Astrocyte (in vitro differentiated cells and primary cell): ENCODE results near the gene ITGA3. TPM values are rescaled to one million over a fixed set of nuclear protein-coding genes. Genes with fewer than 3 reads are reported as not detected.

ENCODE experiments used
- DNase-seq: peaks from one replicate; pipeline ENCODE4 v3.0.0-alpha.2; 2010; ENCODE audit warnings: low read depth
- FAIRE-seq: peaks from 2 replicates; lab custom pipeline; 2011; peaks lifted over from hg19 to GRCh38; lab: Jason Lieb, UNC
- H2AFZ ChIP-seq: 2 replicates; pipeline ENCODE4 v1.6.0; 2012; ENCODE audit warnings: low read depth, low read length, inconsistent platforms
- H3K27ac ChIP-seq: 2 replicates; pipeline ENCODE4 v1.5.1; 2011; ENCODE audit warnings: low read depth, low read length, inconsistent platforms
- H3K27me3 ChIP-seq: 2 replicates; pipeline ENCODE4 v1.6.0; 2011; ENCODE audit warnings: low read length, inconsistent platforms; ENCODE audit not compliant: insufficient read depth
- H3K36me3 ChIP-seq: 2 replicates; pipeline ENCODE4 v1.5.1; 2011; ENCODE audit warnings: low read length, inconsistent platforms; ENCODE audit not compliant: insufficient read depth
- H3K4me1 ChIP-seq: 2 replicates; pipeline ENCODE4 v1.5.1; 2011; ENCODE audit warnings: low read length, inconsistent platforms; ENCODE audit not compliant: insufficient read depth
- H3K4me2 ChIP-seq: 2 replicates; pipeline ENCODE4 v1.6.0; 2012; ENCODE audit warnings: low read length, inconsistent platforms
- H3K4me3 ChIP-seq: 2 replicates; pipeline ENCODE4 v1.5.1; 2011; ENCODE audit warnings: low read depth, mild to moderate bottlenecking, low read length, inconsistent platforms; ENCODE audit not compliant: insufficient read depth
- H3K79me2 ChIP-seq: 2 replicates; pipeline ENCODE4 v1.6.0; 2012; ENCODE audit warnings: mild to moderate bottlenecking, low read length, inconsistent platforms; ENCODE audit not compliant: insufficient read depth
- H3K9ac ChIP-seq: 2 replicates; pipeline ENCODE4 v1.6.0; 2012; ENCODE audit warnings: mild to moderate bottlenecking, low read length, inconsistent platforms
- H3K9me3 ChIP-seq: 2 replicates; pipeline ENCODE4 v1.5.1; 2012; ENCODE audit warnings: low read depth, mild to moderate bottlenecking, low read length, inconsistent platforms; ENCODE audit not compliant: insufficient read depth
- H4K20me1 ChIP-seq: 2 replicates; pipeline ENCODE4 v1.6.0; 2012; ENCODE audit warnings: low read length, inconsistent platforms; ENCODE audit not compliant: insufficient read depth
- H3K27ac Mint-ChIP-seq: one replicate; pipeline ENCODE4 v1.8.0; 2021; ENCODE audit warnings: mild to moderate bottlenecking, mixed read lengths; ENCODE audit not compliant: unreplicated experiment
- H3K27me3 Mint-ChIP-seq: one replicate; pipeline ENCODE4 v1.8.0; 2021; ENCODE audit warnings: low read depth, mixed read lengths; ENCODE audit not compliant: unreplicated experiment
- H3K36me3 Mint-ChIP-seq: one replicate; pipeline ENCODE4 v1.8.0; 2021; ENCODE audit warnings: low read depth, mixed read lengths; ENCODE audit not compliant: unreplicated experiment
- H3K4me1 Mint-ChIP-seq: one replicate; pipeline ENCODE4 v1.8.0; 2021; ENCODE audit warnings: low read depth, mixed read lengths; ENCODE audit not compliant: unreplicated experiment
- H3K4me3 Mint-ChIP-seq: one replicate; pipeline ENCODE4 v1.8.0; 2021; ENCODE audit warnings: mild to moderate bottlenecking, moderate library complexity, mixed read lengths; ENCODE audit not compliant: unreplicated experiment
- H3K9me3 Mint-ChIP-seq: one replicate; pipeline ENCODE4 v1.8.0; 2021; ENCODE audit warnings: mild to moderate bottlenecking, mixed read lengths; ENCODE audit not compliant: unreplicated experiment
- CTCF ChIP-seq: IDR thresholded peaks from 2 replicates; pipeline ENCODE4 v1.5.1; 2011; ENCODE audit warnings: low read depth, mild to moderate bottlenecking, inconsistent platforms, low read length, moderate library complexity; ENCODE audit not compliant: insufficient read depth
- EZH2 ChIP-seq: IDR thresholded peaks from 2 replicates; pipeline ENCODE4 v1.6.1; 2012; ENCODE audit warnings: mild to moderate bottlenecking, low read length, inconsistent platforms; ENCODE audit not compliant: insufficient read depth
- total RNA-seq: library from RNA; stranded (reverse); gene quantifications from 2 replicates; pipeline ENCODE4 v1.2.1, GENCODE V29; 2021

Gene ITGA3
- total RNA-seq, 1 donor from 2014 or later = 319 TPM

GRCh38 chr17:50100921-50101345 lies 45.0 kb downstream of the ITGA3 start:
- no peak for DNase-seq
- Histone ChIP-seq H3K36me3 (no peaks in the 10 kb centered on the region), H3K27ac (no peak overlapping the region), H4K20me1 (peaks cover 36% of the 10 kb centered on the region), H3K9me3 (no peaks in the 10 kb centered on the region), H3K27me3 (no peaks in the 10 kb centered on the region), H3K79me2 (peaks cover 2% of the 10 kb centered on the region), H3K4me1 (peaks cover 15% of the 10 kb centered on the region), H2AFZ (no peak overlapping the region), H3K4me2 (no peak overlapping the region), H3K9ac (no peak overlapping the region), H3K4me3 (no peak overlapping the region)
- Mint-ChIP-seq H3K27me3 (peaks cover 3% of the 10 kb centered on the region), H3K4me3 (peak overlapping the region; percentile 6), H3K4me1 (peaks cover 14% of the 10 kb centered on the region), H3K36me3 (peaks cover 11% of the 10 kb centered on the region), H3K9me3 (no peaks in the 10 kb centered on the region), H3K27ac (peak overlapping the region; percentile 47)
- FAIRE-seq = peak; percentile 55
- TF ChIP-seq CTCF (no peak), EZH2 (no peak)

GRCh38 chr17:50101346-50102163 lies 45.6 kb downstream of the ITGA3 start:
- Histone ChIP-seq H3K79me2 (no peaks in the 10 kb centered on the region), H3K4me1 (peaks cover 14% of the 10 kb centered on the region), H3K9me3 (no peaks in the 10 kb centered on the region), H3K36me3 (no peaks in the 10 kb centered on the region), H4K20me1 (peaks cover 36% of the 10 kb centered on the region), H3K4me2 (no peak overlapping the region), H3K9ac (no peak overlapping the region), H2AFZ (no peak overlapping the region), H3K27ac (no peak overlapping the region), H3K27me3 (no peaks in the 10 kb centered on the region), H3K4me3 (no peak overlapping the region)
- no peak for FAIRE-seq
- Mint-ChIP-seq H3K27me3 (peaks cover 3% of the 10 kb centered on the region), H3K4me1 (peaks cover 14% of the 10 kb centered on the region), H3K27ac (no peak overlapping the region), H3K36me3 (peaks cover 14% of the 10 kb centered on the region), H3K4me3 (no peak overlapping the region), H3K9me3 (no peaks in the 10 kb centered on the region)
- TF ChIP-seq EZH2 (no peak), CTCF (no peak)
- no peak for DNase-seq
